HG02610 (cell line): ENCODE measurements around the gene CCDC171.

Experiments
- ATAC-seq: cut with Tn5 transposase; IDR thresholded peaks from one replicate; pipeline ENCODE4 v1.9.1; 2021; ENCODE audit warnings: mild to moderate bottlenecking, moderate library complexity; ENCODE audit not compliant: unreplicated experiment

The CCDC171 gene

DNA sequence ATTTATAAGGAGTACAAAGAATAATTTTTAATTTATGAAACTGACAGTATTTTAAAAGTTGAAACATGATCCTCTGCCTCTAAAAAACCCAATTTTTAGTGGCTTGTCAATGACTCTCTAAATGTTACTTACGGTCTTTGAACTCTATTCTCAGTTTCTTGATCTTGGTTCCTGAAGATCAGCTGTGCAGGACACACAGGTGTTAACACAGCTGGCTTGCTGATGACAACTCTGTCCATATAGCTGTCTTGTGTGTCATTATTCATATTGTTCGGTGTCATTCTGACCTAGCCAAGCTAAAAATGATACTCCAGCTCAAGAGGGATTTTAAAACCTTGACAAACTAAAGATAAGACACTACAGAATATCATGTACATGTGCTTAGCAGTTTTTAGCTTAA is 314.5 kb downstream of the CCDC171 start:
- ATAC-seq, result no peak

DNA sequence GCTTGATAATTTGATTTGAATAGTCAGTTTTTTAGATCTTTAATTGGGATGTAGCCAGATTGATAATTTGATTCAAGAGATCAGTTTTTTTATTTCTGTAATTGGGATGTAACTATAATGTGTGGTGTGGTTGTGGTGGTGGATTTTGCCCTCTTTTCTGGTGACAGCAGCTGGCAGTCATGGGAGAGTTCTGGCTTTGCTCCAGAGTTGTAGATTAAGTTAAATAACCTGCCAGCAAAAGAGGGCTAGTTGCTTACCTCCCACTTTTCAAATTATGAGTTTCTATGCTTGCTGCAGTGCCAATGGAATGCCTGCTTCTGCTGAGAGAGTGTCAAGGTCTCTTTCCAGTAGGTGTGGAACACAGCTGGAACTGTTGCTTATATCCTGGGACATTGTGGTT is 315.1 kb downstream of the CCDC171 start:
- ATAC-seq, result no peak

- peak; percentile 57 for ATAC-seq
Measured at GRCh38 chr9:15873573-15874177, 320.8 kb downstream of the CCDC171 start.

- no peak for ATAC-seq
Measured at GRCh38 chr9:15882328-15882727, 329.5 kb downstream of the CCDC171 start.

DNA sequence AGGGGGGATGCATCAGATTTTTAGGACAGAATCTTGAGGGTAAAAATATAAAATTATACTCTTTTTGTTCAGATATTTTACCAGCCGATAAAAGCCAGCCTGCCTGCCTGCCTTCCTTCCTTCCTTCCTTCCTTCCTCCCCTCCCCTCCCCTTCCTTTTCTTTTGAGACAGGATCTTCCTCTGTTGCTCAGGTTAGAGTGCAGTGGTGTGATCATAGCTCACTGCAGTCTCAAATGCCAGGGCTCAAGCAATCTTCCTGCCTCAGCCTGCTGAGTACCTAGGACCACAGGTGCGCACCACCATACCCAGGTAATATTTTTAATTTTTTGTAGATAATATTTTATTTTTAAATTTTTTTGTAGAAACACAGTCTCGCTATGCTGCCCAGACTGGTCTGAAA is 330.0 kb downstream of the CCDC171 start:
- ATAC-seq, result no peak

- ATAC-seq, result no peak
Measured at GRCh38 chr9:15885464-15885863, 332.6 kb downstream of the CCDC171 start.

GRCh38 chr9:15889555-15889954 is 336.7 kb downstream of the CCDC171 start:
- ATAC-seq, result no peak

- ATAC-seq, result no peak
Measured at GRCh38 chr9:15901572-15901971, 348.7 kb downstream of the CCDC171 start.

GRCh38 chr9:15909297-15909696 is 356.5 kb downstream of the CCDC171 start:
- no peak for ATAC-seq

DNA sequence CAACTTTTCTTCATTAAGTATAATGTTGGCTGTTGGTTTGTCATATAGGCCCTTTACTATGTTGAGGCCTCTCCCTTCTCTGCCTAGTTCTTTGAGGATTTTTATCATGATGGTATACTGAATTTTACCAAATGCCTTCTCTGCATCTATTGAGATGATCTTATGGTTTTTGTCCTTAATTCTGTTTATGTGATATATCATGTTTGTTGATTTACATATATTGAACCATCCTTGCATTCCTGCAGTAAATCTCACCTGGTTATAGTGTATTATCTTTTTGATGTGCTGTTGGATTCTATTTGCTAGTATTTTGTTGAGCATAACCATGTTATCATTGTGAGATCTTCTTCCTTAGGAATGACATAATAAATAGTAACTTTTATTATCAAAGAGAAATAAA is 362.9 kb downstream of the CCDC171 start:
- ATAC-seq, result no peak

DNA sequence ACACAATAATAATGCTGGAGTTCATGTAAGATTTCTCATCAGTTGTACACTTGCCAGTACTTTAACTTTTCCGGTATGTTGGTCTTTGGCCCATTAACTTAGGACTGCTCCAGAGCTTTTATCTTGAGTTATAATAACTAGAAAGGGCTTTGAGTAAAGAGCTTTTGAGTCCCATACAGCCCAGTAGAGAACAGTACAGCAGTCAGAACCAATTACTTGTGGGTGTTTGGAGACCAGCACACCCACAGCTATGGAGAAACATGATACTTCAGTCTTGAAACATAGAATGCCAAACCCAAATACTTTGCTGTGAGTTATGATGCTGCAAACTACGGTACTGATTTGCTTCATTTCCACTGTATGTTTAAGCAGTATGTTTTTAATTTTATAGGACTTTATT is 374.3 kb downstream of the CCDC171 start:
- ATAC-seq, result no peak

DNA sequence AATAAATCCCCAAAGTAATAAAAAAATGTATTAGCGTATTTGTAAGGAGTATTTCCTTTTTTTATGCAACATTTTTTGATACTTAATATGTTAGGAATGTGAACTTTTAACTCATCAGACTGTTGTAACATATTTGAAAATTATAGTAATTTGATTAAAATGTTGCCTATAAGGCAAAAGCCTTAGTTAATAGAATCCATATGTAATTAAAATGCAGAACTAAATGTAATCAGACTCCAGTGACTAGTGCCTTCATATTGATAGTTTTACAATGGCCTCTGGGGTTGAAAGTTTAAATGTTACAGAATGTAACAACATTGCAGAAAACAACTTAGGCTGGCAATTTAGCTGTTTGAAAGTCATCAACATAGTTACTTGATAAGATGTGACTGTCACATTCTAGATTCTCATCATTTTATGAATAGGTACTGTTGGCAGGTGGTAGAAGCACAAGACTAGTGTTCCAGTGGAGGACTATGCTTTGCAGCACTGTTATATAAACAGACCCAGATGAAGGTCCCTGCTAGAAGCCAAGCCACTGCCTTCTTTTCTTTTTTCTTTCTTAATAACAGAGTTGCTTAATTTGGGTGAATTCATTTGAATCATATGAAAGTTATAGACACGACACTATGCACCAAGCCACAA is 382.9 kb downstream of the CCDC171 start:
- ATAC-seq, result no peak

DNA sequence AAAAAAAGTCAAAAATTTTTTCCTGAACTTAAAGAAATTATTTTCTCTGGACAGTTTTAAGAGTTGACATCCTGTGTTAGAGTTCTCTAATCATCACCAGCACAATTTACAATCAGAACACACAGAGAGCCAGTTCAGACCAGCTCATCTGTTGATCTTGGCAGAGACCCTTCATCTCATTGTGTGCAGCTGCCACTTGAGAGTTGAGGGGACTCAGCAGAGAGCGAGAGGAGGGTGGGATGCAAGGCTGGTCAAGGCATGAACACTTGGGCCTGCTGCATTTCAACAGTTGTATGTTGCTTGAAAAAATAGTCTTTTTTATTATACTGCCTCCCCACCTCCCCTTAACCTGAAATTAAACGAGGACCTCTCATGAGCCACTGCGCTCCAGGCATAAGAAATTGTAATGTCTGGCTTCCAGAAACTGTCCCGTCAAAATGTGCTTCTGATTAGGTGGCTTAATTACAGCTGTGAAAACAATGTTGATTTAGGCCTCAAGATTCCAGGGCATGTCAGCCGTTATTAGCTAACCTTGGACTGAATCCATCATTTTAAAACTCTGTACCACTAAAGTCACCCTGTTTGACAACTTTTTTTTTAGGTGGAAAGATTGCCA is 383.6 kb downstream of the CCDC171 start:
- no peak for ATAC-seq

- no peak for ATAC-seq
Measured at GRCh38 chr9:15942831-15943424, 390.1 kb downstream of the CCDC171 start.

DNA sequence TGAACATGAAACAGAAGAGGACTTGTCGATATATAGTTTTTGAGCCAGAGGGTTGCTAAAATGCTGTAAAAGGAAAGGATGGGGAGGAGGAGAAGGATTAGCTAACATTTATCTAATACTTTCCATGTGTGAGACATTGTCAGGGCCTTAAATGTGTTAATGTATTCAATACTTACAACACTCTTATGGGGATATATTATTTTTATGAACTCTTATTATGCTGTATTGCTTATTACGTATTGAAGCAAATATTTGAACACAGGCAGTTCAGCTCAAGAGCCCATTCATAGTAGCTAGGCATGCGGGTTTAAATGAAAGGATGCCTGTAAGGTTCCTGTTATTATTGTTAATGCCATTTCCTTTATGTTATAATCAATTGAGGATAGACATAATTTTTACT is 391.5 kb downstream of the CCDC171 start:
- ATAC-seq, result no peak

DNA sequence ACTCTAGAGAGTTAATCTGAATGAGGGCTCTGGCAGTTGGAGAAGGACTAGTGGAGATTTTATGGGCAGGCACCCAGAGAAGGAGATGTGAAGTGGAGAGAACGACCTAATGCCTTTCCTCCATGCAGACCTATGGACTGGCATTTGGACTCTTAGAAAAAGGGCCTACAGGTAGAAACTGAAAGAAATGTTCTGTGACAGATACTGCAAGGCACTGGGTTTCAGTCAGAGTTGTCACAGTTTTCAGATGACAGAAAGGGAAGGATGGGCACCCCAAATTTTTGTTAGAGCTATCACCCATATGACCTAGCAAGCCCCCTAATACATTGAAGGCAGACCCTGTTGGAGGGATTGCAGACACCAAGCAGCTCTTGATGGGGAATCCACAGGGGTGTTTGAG is 406.8 kb downstream of the CCDC171 start:
- no peak for ATAC-seq

DNA sequence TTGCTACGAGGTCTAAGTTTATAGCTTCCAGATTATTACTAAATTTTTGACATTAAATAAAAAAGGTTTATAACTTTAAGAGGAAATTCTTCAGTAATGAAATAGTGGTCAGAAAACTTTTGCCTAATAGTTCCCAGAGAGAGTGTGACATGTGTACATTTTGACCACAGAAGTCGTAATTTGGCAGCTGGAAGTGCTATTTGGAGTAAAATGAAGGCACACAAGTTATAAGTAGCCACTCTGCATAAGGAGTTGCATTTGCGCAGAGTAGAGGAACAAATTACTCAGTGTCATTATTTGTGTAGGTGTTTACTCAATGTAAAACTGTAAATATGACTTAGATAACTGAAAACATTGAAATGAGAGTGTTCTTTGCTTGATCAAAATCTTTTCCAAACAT is 408.4 kb downstream of the CCDC171 start:
- ATAC-seq, result no peak

- ATAC-seq, result no peak
Measured at GRCh38 chr9:15965246-15965745, 412.5 kb downstream of the CCDC171 start.

DNA sequence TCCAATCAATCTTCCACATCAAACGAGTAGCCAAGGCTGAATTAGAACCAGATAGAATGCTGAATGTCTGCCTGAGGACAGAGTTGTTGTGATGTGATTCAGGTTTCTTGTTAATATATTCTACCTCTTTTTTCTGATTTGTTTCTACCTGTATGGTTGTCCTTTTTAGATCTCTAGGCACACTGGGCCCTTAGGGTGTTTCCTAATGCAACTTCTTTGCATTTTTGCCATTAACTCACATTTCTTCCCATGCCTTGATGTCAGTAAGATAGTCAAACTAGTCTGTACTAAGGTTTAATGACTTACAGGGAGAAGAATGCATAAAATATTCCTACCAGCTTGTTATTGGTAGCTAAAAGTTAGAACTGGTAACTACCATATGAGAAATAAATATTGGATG is 413.6 kb downstream of the CCDC171 start:
- no peak for ATAC-seq

GRCh38 chr9:15967068-15967467 is 414.2 kb downstream of the CCDC171 start:
- ATAC-seq, result no peak

GRCh38 chr9:15972760-15973159 is 419.9 kb downstream of the CCDC171 start:
- no peak for ATAC-seq
